SK-N-SH (cell line): ENCODE data around the gene PFKP. TPM values are rescaled to one million over a fixed set of nuclear protein-coding genes. Genes with fewer than 3 reads are reported as not detected.

ENCODE experiments used
- CTCF ChIA-PET: fragments of 300-600, 350-600 bp; formaldehyde crosslinking; extraction: SDS; loops from one replicate; lab custom pipeline; 2021; lab: Yijun Ruan, JAX
- POLR2A ChIA-PET: fragments of 350-600 bp; sonication (Branson Sonifier 250); formaldehyde crosslinking; extraction: SDS; loops from one replicate; lab custom pipeline; 2020; ENCODE audit warnings: antibody characterized with exemption, inconsistent platforms; lab: Yijun Ruan, JAX
- DNase-seq: peaks from one replicate; pipeline ENCODE4 v3.0.0; 2012
- H2AFZ ChIP-seq: fragments of 200-600 bp; sonication (generic); 2 replicates; pipeline ENCODE4 v1.8.1; 2016; ENCODE audit warnings: antibody characterized with exemption, mild to moderate bottlenecking, low read depth
- H3F3A ChIP-seq: fragments of 200-600 bp; sonication (generic); replicated peaks from 2 replicates; pipeline ENCODE3; 2016; ENCODE audit warnings: antibody characterized with exemption, mild to moderate bottlenecking; ENCODE audit not compliant: insufficient read depth
- H3K27ac ChIP-seq, 2 experiments: fragments of 200-500 bp in 1 of 2; fragments of 200-600 bp in 1 of 2; sonication (Bioruptor generic) in 1 of 2; sonication (generic), shearing (Covaris generic) in 1 of 2; 2 replicates each; pipeline versions ENCODE4 v1.5.1 to v1.6.1; 2014 to 2016; ENCODE audit warnings: low read depth in 2 of 2, inconsistent platforms in 1 of 2, low read length in 1 of 2, mild to moderate bottlenecking in 1 of 2, mixed read lengths in 1 of 2
- H3K27me3 ChIP-seq: fragments of 200-600 bp; sonication (generic), shearing (Covaris generic); 2 replicates; pipeline ENCODE4 v1.6.1; 2016; ENCODE audit warnings: mixed run types; ENCODE audit not compliant: insufficient read depth
- H3K36me3 ChIP-seq, 2 experiments: fragments of 200-500 bp in 1 of 2; fragments of 200-600 bp in 1 of 2; sonication (Bioruptor generic) in 1 of 2; sonication (generic) in 1 of 2; replicated peaks in 1 of 2; 2 replicates each; pipeline versions ENCODE3 to v1.5.1; 2014 to 2016; ENCODE audit warnings: low read length in 1 of 2, mild to moderate bottlenecking in 1 of 2; ENCODE audit not compliant: insufficient read depth in 2 of 2, control insufficient read depth in 1 of 2
- H3K4me1 ChIP-seq, 2 experiments: fragments of 200-500 bp in 1 of 2; fragments of 200-600 bp in 1 of 2; sonication (Bioruptor generic) in 1 of 2; sonication (generic), shearing (Covaris generic) in 1 of 2; 2 replicates each; pipeline versions ENCODE4 v1.5.1 to v1.6.1; 2014 to 2016; ENCODE audit warnings: low read depth in 1 of 2, low read length in 1 of 2, mixed run types in 1 of 2; ENCODE audit not compliant: insufficient read depth in 2 of 2, control insufficient read depth in 1 of 2
- H3K4me2 ChIP-seq: fragments of 200-600 bp; sonication (generic), shearing (Covaris generic); 2 replicates; pipeline ENCODE4 v1.6.1; 2017; ENCODE audit warnings: mixed run types
- H3K4me3 ChIP-seq, 2 experiments: fragments of 200-500 bp in 1 of 2; fragments of 200-600 bp in 1 of 2; sonication (Bioruptor generic) in 1 of 2; sonication (generic), shearing (Covaris generic) in 1 of 2; 2 replicates each; pipeline versions ENCODE4 v1.5.1 to v1.8.1; 2014 to 2016; ENCODE audit warnings: low read depth in 2 of 2, inconsistent platforms in 1 of 2, low read length in 1 of 2, mild to moderate bottlenecking in 1 of 2, mixed read lengths in 1 of 2, moderate library complexity in 1 of 2
- H3K79me2 ChIP-seq: fragments of 200-600 bp; sonication (generic); 2 replicates; pipeline ENCODE4 v1.8.1; 2017; ENCODE audit warnings: mild to moderate bottlenecking; ENCODE audit not compliant: insufficient read depth
- H3K9ac ChIP-seq: fragments of 200-600 bp; sonication (generic); 2 replicates; pipeline ENCODE4 v1.6.1; 2017; ENCODE audit warnings: mixed run types
- H3K9me2 ChIP-seq: fragments of 200-600 bp; sonication (generic); 2 replicates; pipeline ENCODE4 v1.6.1; 2017; ENCODE audit warnings: mixed run types
- H3K9me3 ChIP-seq: fragments of 200-600 bp; sonication (generic); 2 replicates; pipeline ENCODE4 v1.6.1; 2017; ENCODE audit warnings: mixed run types, mild to moderate bottlenecking, moderate library complexity
- H4K20me1 ChIP-seq: fragments of 200-600 bp; sonication (generic); 2 replicates; pipeline ENCODE4 v1.6.1; 2017; ENCODE audit warnings: mild to moderate bottlenecking, mixed run types; ENCODE audit not compliant: insufficient read depth
- CTCF ChIP-seq: fragments of 200-600 bp; sonication (generic); IDR thresholded peaks from 2 replicates; pipeline ENCODE4 v1.6.1; 2017; ENCODE audit warnings: antibody characterized with exemption, mild to moderate bottlenecking, moderate library complexity
- FOXM1 ChIP-seq: IDR thresholded peaks from 2 replicates; pipeline ENCODE4 v1.4.0; 2012; ENCODE audit warnings: low read depth, mild to moderate bottlenecking
- GABPA ChIP-seq: IDR thresholded peaks from 2 replicates; pipeline ENCODE4 v1.4.0; 2012; ENCODE audit warnings: low read depth, mild to moderate bottlenecking
- GATA2 ChIP-seq: sonication (generic); formaldehyde crosslinking; IDR thresholded peaks from 2 replicates; pipeline ENCODE4 v1.5.0; 2020; ENCODE audit warnings: mild to moderate bottlenecking, missing genetic modification reagents
- NRF1 ChIP-seq: IDR thresholded peaks from 2 replicates; pipeline ENCODE4 v1.6.1; 2012; ENCODE audit warnings: low read depth, mild to moderate bottlenecking, low read length
- PBX3 ChIP-seq: IDR thresholded peaks from 2 replicates; pipeline ENCODE4; 2012
- POLR2AphosphoS5 ChIP-seq: IDR thresholded peaks from 2 replicates; pipeline ENCODE4 v1.6.1; 2012; ENCODE audit warnings: low read depth, low read length
- RAD21 ChIP-seq: IDR thresholded peaks from 2 replicates; pipeline ENCODE4 v1.6.1; 2012; ENCODE audit warnings: mild to moderate bottlenecking, low read length
- RCOR1 ChIP-seq: fragments of 150-350 bp; IDR thresholded peaks from 2 replicates; pipeline ENCODE4 v1.6.1; 2017; ENCODE audit warnings: antibody characterized with exemption, low read length
- REST ChIP-seq: IDR thresholded peaks from 2 replicates; pipeline ENCODE4 v1.6.1; 2012; ENCODE audit warnings: mild to moderate bottlenecking, low read depth, low read length, moderate library complexity
- RFX5 ChIP-seq: IDR thresholded peaks from 2 replicates; pipeline ENCODE4 v1.6.1; 2012; ENCODE audit warnings: mild to moderate bottlenecking, improper control_type of control experiment, low read length
- SIN3A ChIP-seq: IDR thresholded peaks from 2 replicates; pipeline ENCODE4 v1.6.1; 2012; ENCODE audit warnings: low read depth, mild to moderate bottlenecking, low read length, moderate library complexity, borderline replicate concordance
- SMC3 ChIP-seq: IDR thresholded peaks from 2 replicates; pipeline ENCODE4 v1.6.1; 2012; ENCODE audit warnings: low read depth, low read length, improper control_type of control experiment
- TAF1 ChIP-seq: IDR thresholded peaks from 2 replicates; pipeline ENCODE4 v1.6.1; 2012; ENCODE audit warnings: low read depth, mild to moderate bottlenecking, low read length, moderate library complexity, borderline replicate concordance
- TCF12 ChIP-seq: IDR thresholded peaks from 2 replicates; pipeline ENCODE4 v1.4.0; 2012
- USF1 ChIP-seq: IDR thresholded peaks from 2 replicates; pipeline ENCODE4 v1.4.0; 2012; ENCODE audit warnings: low read depth, borderline replicate concordance
- USF2 ChIP-seq: fragments of 150-350 bp; IDR thresholded peaks from 2 replicates; pipeline ENCODE4 v1.6.1; 2017; ENCODE audit warnings: antibody characterized with exemption, low read length, low read depth, borderline replicate concordance
- ZBTB33 ChIP-seq: IDR thresholded peaks from 2 replicates; pipeline ENCODE4 v1.4.0; 2012; ENCODE audit warnings: low read depth, borderline replicate concordance
- WGBS: methylation state at CpG from one replicate; pipeline ENCODE4 v1.1.6; 2017; ENCODE audit warnings: low lambda C conversion rate; 5-methylcytosine and 5-hydroxymethylcytosine counted together
- polyA plus RNA-seq, 3 experiments: library from polyadenylated mRNA; depleted of rRNA; stranded (reverse); fragments of >200 nt; gene quantifications; 2 replicates each; pipeline ENCODE4 v1.2.3, GENCODE V29; 2012

Gene PFKP
- polyA plus RNA-seq, 1 of the 3 experiments (the other 2 are of a cell fraction) = 175 TPM

GRCh38 chr10:3136336-3136735 is 69.0 kb downstream of the PFKP start:
- H3K9me3 ChIP-seq = no peaks in the 10 kb centered on the region
- H3K9ac ChIP-seq = no peak overlapping the region
- no peak for TF ChIP-seq GABPA
- TF ChIP-seq RAD21 = no peak
- TF ChIP-seq FOXM1 = no peak
- no peak for TF ChIP-seq CTCF
- no peak for TF ChIP-seq POLR2AphosphoS5
- TF ChIP-seq SMC3 = no peak
- no peak for TF ChIP-seq RCOR1
- TF ChIP-seq ZBTB33 = no peak
- no peak for TF ChIP-seq NRF1
- no peak for TF ChIP-seq REST
- no peak for TF ChIP-seq USF2
- no peak for TF ChIP-seq PBX3
- TF ChIP-seq SIN3A = no peak
- TF ChIP-seq TAF1 = no peak
- TF ChIP-seq USF1 = no peak
- no peak for TF ChIP-seq TCF12
- no peak for TF ChIP-seq RFX5
- TF ChIP-seq GATA2 (CRISPR knock-in tag) = no peak
- H3K4me2 ChIP-seq = no peak overlapping the region
- no peaks in the 10 kb centered on the region for H3K9me2 ChIP-seq
- no peaks in the 10 kb centered on the region for H3K4me1 ChIP-seq
- H3K27me3 ChIP-seq = no peaks in the 10 kb centered on the region
- H3K4me3 ChIP-seq = no peak overlapping the region
- no peak overlapping the region for H3K27ac ChIP-seq
- POLR2A ChIA-PET = no interaction called here
- H2AFZ ChIP-seq = no peak overlapping the region
- CTCF ChIA-PET = interaction anchor here (1.3 to 1.4 kb wide), 2 partner anchors 17 to 28 kb away, joined by 3 read pairs; no protein-coding TSS in a partner anchor
- no peak for DNase-seq
- peaks cover 46% of the 10 kb centered on the region for H3F3A ChIP-seq
- 96% methylated on average over 14 of the region's 14 CpGs for WGBS
- no peaks in the 10 kb centered on the region for H4K20me1 ChIP-seq
- H3K36me3 ChIP-seq = peaks cover 86 to 92% of the 10 kb centered on the region in 2 experiments
- no peaks in the 10 kb centered on the region for H3K79me2 ChIP-seq
